EL (cell line): ENCODE results near the gene EYA2.

Source experiments
- DNase-seq: peaks from one replicate; pipeline ENCODE4 v3.0.0-alpha.2; 2016

Gene EYA2

GRCh38 chr20:47013606-47014005 is 119.0 kb downstream of the EYA2 start:
- DNase-seq, result no peak

GRCh38 chr20:47016068-47016664 is 121.5 kb downstream of the EYA2 start:
- DNase-seq, result no peak

- DNase-seq, result no peak
Observed at GRCh38 chr20:47018381-47018780, 123.7 kb downstream of the EYA2 start.

- no peak for DNase-seq
Observed at GRCh38 chr20:47019121-47019824, 124.6 kb downstream of the EYA2 start.

- no peak for DNase-seq
Observed at GRCh38 chr20:47020231-47020630, 125.6 kb downstream of the EYA2 start.

- DNase-seq, result no peak
Observed at GRCh38 chr20:47021850-47022249, 127.2 kb downstream of the EYA2 start.

GRCh38 chr20:47024461-47024937 is 129.9 kb downstream of the EYA2 start:
- no peak for DNase-seq

- DNase-seq, result no peak
Observed at GRCh38 chr20:47027042-47027441, 132.4 kb downstream of the EYA2 start.

- no peak for DNase-seq
Observed at GRCh38 chr20:47027456-47027855, 132.8 kb downstream of the EYA2 start.

- no peak for DNase-seq
Observed at GRCh38 chr20:47028487-47028886, 133.8 kb downstream of the EYA2 start.

GRCh38 chr20:47029845-47030244 is 135.2 kb downstream of the EYA2 start:
- no peak for DNase-seq

- DNase-seq, result no peak
Observed at GRCh38 chr20:47030271-47030810, 135.7 kb downstream of the EYA2 start.

- no peak for DNase-seq
Observed at GRCh38 chr20:47031004-47031403, 136.4 kb downstream of the EYA2 start.

GRCh38 chr20:47031821-47032220 is 137.2 kb downstream of the EYA2 start:
- DNase-seq, result no peak

- no peak for DNase-seq
Observed at GRCh38 chr20:47032933-47033578, 138.4 kb downstream of the EYA2 start.

GRCh38 chr20:47033665-47034064 is 139.0 kb downstream of the EYA2 start:
- DNase-seq, result no peak

- DNase-seq, result no peak
Observed at GRCh38 chr20:47035026-47035590, 140.5 kb downstream of the EYA2 start.

GRCh38 chr20:47036091-47036870 is 141.6 kb downstream of the EYA2 start:
- no peak for DNase-seq

- no peak for DNase-seq
Observed at GRCh38 chr20:47038566-47039560, 144.2 kb downstream of the EYA2 start.

- DNase-seq, result no peak
Observed at GRCh38 chr20:47040506-47041125, 146.0 kb downstream of the EYA2 start.

GRCh38 chr20:47041396-47041899 is 146.8 kb downstream of the EYA2 start:
- no peak for DNase-seq
